ENCODE data around the gene NBEA. TPM values are rescaled to one million over a fixed set of nuclear protein-coding genes. Genes with fewer than 3 reads are reported as not detected.

NBEA gene
- total RNA-seq, 1 donor from 2014 or later, result 12.0 TPM

- no peaks in the 10 kb centered on the region for H3K4me1 ChIP-seq
- intact Hi-C loops (cut with DNase I), result no loop called here
- no peak for TF ChIP-seq POLR2A (IDR thresholded peaks at IDR 0.05)
- TF ChIP-seq CTCF (IDR thresholded peaks at IDR 0.05), result no peak
- no peak for TF ChIP-seq POLR2AphosphoS5 (IDR thresholded peaks at IDR 0.05; ENCODE audit: insufficient read depth in 1 of 2, low read depth in 1 of 2)
- no peaks in the 10 kb centered on the region for H3K9me3 ChIP-seq
- H3K27me3 ChIP-seq, result no peaks in the 10 kb centered on the region
- no peak for DNase-seq (ENCODE audit: extremely low spot score in 2 of 2)
- H3K4me3 ChIP-seq, result no peak overlapping the region
- H3K36me3 ChIP-seq, result no peaks in the 10 kb centered on the region
- no peak overlapping the region for H3K27ac ChIP-seq
Observed at GRCh38 chr13:35714588-35715377, 772.7 kb downstream of the NBEA start.

GRCh38 chr13:35716186-35716585 is 774.1 kb downstream of the NBEA start:
- intact Hi-C loops (cut with DNase I), result no loop called here
- H3K36me3 ChIP-seq, result no peaks in the 10 kb centered on the region
- H3K4me3 ChIP-seq, result no peak overlapping the region
- H3K27ac ChIP-seq, result no peak overlapping the region
- no peak for DNase-seq (ENCODE audit: extremely low spot score in 2 of 2)
- H3K9me3 ChIP-seq, result no peaks in the 10 kb centered on the region
- H3K27me3 ChIP-seq, result no peaks in the 10 kb centered on the region
- peaks cover 9% of the 10 kb centered on the region for H3K4me1 ChIP-seq
- TF ChIP-seq CTCF (IDR thresholded peaks at IDR 0.05), result no peak
- no peak for TF ChIP-seq POLR2A (IDR thresholded peaks at IDR 0.05)
- no peak for TF ChIP-seq POLR2AphosphoS5 (IDR thresholded peaks at IDR 0.05; ENCODE audit: insufficient read depth in 1 of 2, low read depth in 1 of 2)

- H3K27me3 ChIP-seq, result no peaks in the 10 kb centered on the region
- DNase-seq (ENCODE audit: extremely low spot score in 2 of 2), result no peak
- H3K36me3 ChIP-seq, result no peaks in the 10 kb centered on the region
- TF ChIP-seq CTCF (IDR thresholded peaks at IDR 0.05) (no peak), POLR2AphosphoS5 (IDR thresholded peaks at IDR 0.05; ENCODE audit: insufficient read depth in 1 of 2, low read depth in 1 of 2) (no peak), POLR2A (IDR thresholded peaks at IDR 0.05) (no peak)
- H3K4me1 ChIP-seq, result peaks cover 13% of the 10 kb centered on the region
- H3K4me3 ChIP-seq, result no peak overlapping the region
- intact Hi-C loops (cut with DNase I), result no loop called here
- no peak overlapping the region for H3K27ac ChIP-seq
- no peaks in the 10 kb centered on the region for H3K9me3 ChIP-seq
Observed at GRCh38 chr13:35716729-35717128, 774.7 kb downstream of the NBEA start.

GRCh38 chr13:35718084-35718483 is 776.0 kb downstream of the NBEA start:
- TF ChIP-seq POLR2A (IDR thresholded peaks at IDR 0.05) (no peak), POLR2AphosphoS5 (IDR thresholded peaks at IDR 0.05; ENCODE audit: insufficient read depth in 1 of 2, low read depth in 1 of 2) (no peak), CTCF (IDR thresholded peaks at IDR 0.05) (no peak)
- H3K36me3 ChIP-seq, result no peaks in the 10 kb centered on the region
- H3K4me1 ChIP-seq, result peaks cover 13% of the 10 kb centered on the region
- H3K27me3 ChIP-seq, result no peaks in the 10 kb centered on the region
- H3K4me3 ChIP-seq, result no peak overlapping the region
- DNase-seq (ENCODE audit: extremely low spot score in 2 of 2), result no peak
- intact Hi-C loops (cut with DNase I), result no loop called here
- no peaks in the 10 kb centered on the region for H3K9me3 ChIP-seq
- no peak overlapping the region for H3K27ac ChIP-seq

- no peaks in the 10 kb centered on the region for H3K27me3 ChIP-seq
- H3K4me3 ChIP-seq, result no peak overlapping the region
- no peak overlapping the region for H3K27ac ChIP-seq
- DNase-seq (ENCODE audit: extremely low spot score in 2 of 2), result no peak
- H3K4me1 ChIP-seq, result peaks cover 19% of the 10 kb centered on the region
- TF ChIP-seq CTCF (IDR thresholded peaks at IDR 0.05) (no peak), POLR2A (IDR thresholded peaks at IDR 0.05) (no peak), POLR2AphosphoS5 (IDR thresholded peaks at IDR 0.05; ENCODE audit: insufficient read depth in 1 of 2, low read depth in 1 of 2) (no peak)
- intact Hi-C loops (cut with DNase I), result loop anchor here (10.0 kb wide), 1 partner anchor 235 kb away; no protein-coding TSS in a partner anchor
- no peaks in the 10 kb centered on the region for H3K36me3 ChIP-seq
- no peaks in the 10 kb centered on the region for H3K9me3 ChIP-seq
Observed at GRCh38 chr13:35720290-35720689, 778.2 kb downstream of the NBEA start.

All from vagina (tissue), 2 donors.